ENCODE results near the gene IRS2. TPM values are rescaled to one million over a fixed set of nuclear protein-coding genes. Genes with fewer than 3 reads are reported as not detected.

IRS2 gene
- total RNA-seq, 1 donor from 2014 or later = 42.4 TPM

- no peak for TF ChIP-seq CTCF (IDR thresholded peaks at IDR 0.05)
- H3K9me3 ChIP-seq = no peaks in the 10 kb centered on the region
- no peaks in the 10 kb centered on the region for H3K4me1 ChIP-seq
- H3K27me3 ChIP-seq = no peaks in the 10 kb centered on the region
- intact Hi-C loops (cut with DNase I) = no loop called here
- no peaks in the 10 kb centered on the region for H3K36me3 ChIP-seq
- no peak overlapping the region for H3K4me3 ChIP-seq
- no peak for DNase-seq (ENCODE audit: low spot score in 2 of 2)
- no peak overlapping the region for H3K27ac ChIP-seq
Measured at GRCh38 chr13:109713681-109714080, 72.7 kb downstream of the IRS2 start.

- intact Hi-C loops (cut with DNase I) = no loop called here
- no peak overlapping the region for H3K27ac ChIP-seq
- no peak overlapping the region for H3K4me3 ChIP-seq
- TF ChIP-seq CTCF (IDR thresholded peaks at IDR 0.05) = no peak
- no peak for DNase-seq (ENCODE audit: low spot score in 2 of 2)
- H3K36me3 ChIP-seq = no peaks in the 10 kb centered on the region
- H3K4me1 ChIP-seq = no peaks in the 10 kb centered on the region
- no peaks in the 10 kb centered on the region for H3K27me3 ChIP-seq
- H3K9me3 ChIP-seq = no peaks in the 10 kb centered on the region
Measured at GRCh38 chr13:109712124-109712722, 74.2 kb downstream of the IRS2 start.

GRCh38 chr13:109707742-109708617 lies 78.4 kb downstream of the IRS2 start:
- Histone ChIP-seq H3K27ac (no peak overlapping the region), H3K36me3 (no peaks in the 10 kb centered on the region), H3K27me3 (no peaks in the 10 kb centered on the region), H3K4me3 (no peak overlapping the region), H3K4me1 (no peaks in the 10 kb centered on the region), H3K9me3 (no peaks in the 10 kb centered on the region)
- TF ChIP-seq CTCF (IDR thresholded peaks at IDR 0.05) = no peak
- DNase-seq (ENCODE audit: low spot score in 2 of 2) = no peak
- intact Hi-C loops (cut with DNase I) = no loop called here

- Histone ChIP-seq H3K4me3 (no peak overlapping the region), H3K9me3 (no peaks in the 10 kb centered on the region), H3K36me3 (no peaks in the 10 kb centered on the region), H3K4me1 (no peaks in the 10 kb centered on the region), H3K27ac (no peak overlapping the region), H3K27me3 (no peaks in the 10 kb centered on the region)
- intact Hi-C loops (cut with DNase I) = no loop called here
- no peak for TF ChIP-seq CTCF (IDR thresholded peaks at IDR 0.05)
- DNase-seq (ENCODE audit: low spot score in 2 of 2) = no peak
Measured at GRCh38 chr13:109707044-109707741, 79.2 kb downstream of the IRS2 start.

GRCh38 chr13:109706015-109706715 lies 80.2 kb downstream of the IRS2 start:
- DNase-seq (ENCODE audit: low spot score in 2 of 2) = no peak
- H3K27ac ChIP-seq = no peak overlapping the region
- intact Hi-C loops (cut with DNase I) = no loop called here

More at GRCh38 chr13:109706015-109706715, 80.2 kb downstream of the IRS2 start:
- no peaks in the 10 kb centered on the region for H3K27me3 ChIP-seq
- no peak for TF ChIP-seq CTCF (IDR thresholded peaks at IDR 0.05)
- no peaks in the 10 kb centered on the region for H3K4me1 ChIP-seq
- no peaks in the 10 kb centered on the region for H3K9me3 ChIP-seq
- H3K4me3 ChIP-seq = no peak overlapping the region
- no peaks in the 10 kb centered on the region for H3K36me3 ChIP-seq
